Measurements from ENCODE around the gene IFNLR1.

The IFNLR1 gene

DNA sequence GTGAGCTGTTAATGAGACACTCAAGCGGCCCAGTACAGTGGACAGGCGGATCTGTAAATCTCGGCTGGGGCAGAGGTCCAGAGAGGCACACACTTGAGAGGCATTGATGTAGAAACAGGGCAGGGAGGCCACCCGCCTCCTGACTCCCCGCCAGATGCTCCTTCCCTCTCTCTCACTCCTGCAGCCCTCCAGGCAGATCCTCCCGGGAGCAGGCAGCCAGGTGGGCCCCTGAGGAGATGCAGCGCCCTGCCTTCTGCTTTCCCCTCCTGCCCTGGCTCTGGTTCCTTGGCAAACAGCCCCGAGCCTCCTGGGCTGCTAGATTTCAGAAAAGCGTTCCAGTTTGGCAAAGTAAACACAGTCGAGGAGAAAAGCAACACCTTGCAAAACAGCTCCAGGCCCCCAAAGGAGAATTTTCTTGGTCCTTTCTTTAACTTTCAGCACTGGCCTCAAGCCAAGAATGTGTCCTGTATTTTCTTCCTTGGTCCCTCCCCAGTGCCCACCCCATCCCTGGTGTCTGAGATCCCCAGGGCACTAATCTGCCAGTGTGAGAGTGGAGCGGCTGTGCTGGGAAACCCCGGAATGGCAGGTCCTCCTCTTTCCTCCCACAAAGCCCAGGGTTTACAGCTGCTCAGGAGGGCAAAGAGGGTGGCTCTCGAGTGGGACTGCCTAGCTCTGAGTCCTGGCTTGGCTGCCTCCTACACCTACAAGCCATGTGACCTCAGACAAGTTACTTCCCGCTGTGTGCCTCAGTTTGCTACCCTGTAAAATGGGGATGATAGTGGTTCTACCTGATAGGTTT, 29.4 kb upstream of the IFNLR1 start:
- TF ChIP-seq, protein P1, sequence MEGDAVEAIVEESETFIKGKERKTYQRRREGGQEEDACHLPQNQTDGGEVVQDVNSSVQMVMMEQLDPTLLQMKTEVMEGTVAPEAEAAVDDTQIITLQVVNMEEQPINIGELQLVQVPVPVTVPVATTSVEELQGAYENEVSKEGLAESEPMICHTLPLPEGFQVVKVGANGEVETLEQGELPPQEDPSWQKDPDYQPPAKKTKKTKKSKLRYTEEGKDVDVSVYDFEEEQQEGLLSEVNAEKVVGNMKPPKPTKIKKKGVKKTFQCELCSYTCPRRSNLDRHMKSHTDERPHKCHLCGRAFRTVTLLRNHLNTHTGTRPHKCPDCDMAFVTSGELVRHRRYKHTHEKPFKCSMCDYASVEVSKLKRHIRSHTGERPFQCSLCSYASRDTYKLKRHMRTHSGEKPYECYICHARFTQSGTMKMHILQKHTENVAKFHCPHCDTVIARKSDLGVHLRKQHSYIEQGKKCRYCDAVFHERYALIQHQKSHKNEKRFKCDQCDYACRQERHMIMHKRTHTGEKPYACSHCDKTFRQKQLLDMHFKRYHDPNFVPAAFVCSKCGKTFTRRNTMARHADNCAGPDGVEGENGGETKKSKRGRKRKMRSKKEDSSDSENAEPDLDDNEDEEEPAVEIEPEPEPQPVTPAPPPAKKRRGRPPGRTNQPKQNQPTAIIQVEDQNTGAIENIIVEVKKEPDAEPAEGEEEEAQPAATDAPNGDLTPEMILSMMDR (IDR thresholded peaks at IDR 0.05; ENCODE audit: insufficient read depth, low read length, poor library complexity, severe bottlenecking), result no peak
- H3K36me3 ChIP-seq (ENCODE audit: control insufficient read depth, insufficient read depth, low read length), result no peaks in the 10 kb centered on the region
- H3K4me3 ChIP-seq (replicated peaks; ENCODE audit: low read depth, low read length), result no peak overlapping the region
- H3K27me3 ChIP-seq (replicated peaks; ENCODE audit: control insufficient read depth, insufficient read depth, low read length), result no peaks in the 10 kb centered on the region
- DNase-seq (ENCODE audit: extremely low read depth, insufficient read length), result no peak

DNA sequence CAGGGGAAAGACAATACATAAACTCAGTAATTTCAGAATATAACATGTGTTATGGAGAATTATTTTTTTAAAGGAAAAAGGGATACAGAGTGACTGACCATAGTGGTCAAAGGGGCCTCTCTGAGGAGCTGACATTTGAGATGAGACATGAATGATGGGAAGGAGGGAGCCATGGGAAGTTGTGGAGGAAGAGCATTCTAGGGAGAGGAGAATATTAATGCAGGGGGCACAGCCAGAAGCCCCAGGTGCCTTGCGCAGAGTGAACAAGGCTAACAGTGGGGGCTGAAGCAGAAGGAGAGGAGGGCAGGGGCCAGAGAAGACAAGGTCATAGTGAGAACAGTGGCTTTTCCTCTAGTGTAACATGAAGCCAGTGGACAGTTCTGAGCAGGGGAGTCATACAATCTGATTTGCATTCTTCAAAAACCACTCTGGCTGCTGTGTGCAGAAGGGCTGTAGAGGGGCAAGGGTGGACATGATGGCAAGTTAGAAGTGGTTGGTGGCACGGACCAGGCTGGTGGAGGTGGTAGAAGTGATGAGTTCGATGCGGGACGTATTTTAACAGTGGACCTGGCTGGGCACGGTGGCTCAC, 28.2 kb upstream of the IFNLR1 start:
- no peak for DNase-seq (ENCODE audit: extremely low read depth, insufficient read length)
- Histone ChIP-seq H3K4me3 (replicated peaks; ENCODE audit: low read depth, low read length) (no peak overlapping the region), H3K27me3 (replicated peaks; ENCODE audit: control insufficient read depth, insufficient read depth, low read length) (no peaks in the 10 kb centered on the region), H3K36me3 (ENCODE audit: control insufficient read depth, insufficient read depth, low read length) (no peaks in the 10 kb centered on the region)
- TF ChIP-seq, protein P1 (IDR thresholded peaks at IDR 0.05; ENCODE audit: insufficient read depth, low read length, poor library complexity, severe bottlenecking), result no peak

DNA sequence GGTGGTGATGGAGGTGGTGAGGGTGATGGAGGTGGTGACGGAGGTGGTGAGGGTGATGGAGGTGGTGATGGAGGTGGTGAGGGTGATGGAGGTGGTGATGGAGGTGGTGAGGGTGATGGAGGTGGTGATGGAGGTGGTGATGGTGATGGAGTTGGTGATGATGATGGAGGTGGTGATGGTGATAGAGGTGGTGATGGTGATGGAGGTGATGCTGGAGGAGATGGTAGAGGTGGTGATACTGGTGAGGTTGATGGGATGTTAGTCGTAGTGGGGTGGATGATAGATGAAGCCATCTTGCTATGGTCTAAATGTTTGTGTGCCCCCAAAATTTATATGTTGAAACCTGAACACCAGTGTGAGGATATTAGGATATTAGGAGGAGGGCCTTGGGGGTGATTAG, 25.3 kb upstream of the IFNLR1 start:
- TF ChIP-seq, protein P1 (IDR thresholded peaks at IDR 0.05; ENCODE audit: insufficient read depth, low read length, poor library complexity, severe bottlenecking), result no peak
- Histone ChIP-seq H3K27me3 (replicated peaks; ENCODE audit: control insufficient read depth, insufficient read depth, low read length) (no peaks in the 10 kb centered on the region), H3K36me3 (ENCODE audit: control insufficient read depth, insufficient read depth, low read length) (no peaks in the 10 kb centered on the region), H3K4me3 (replicated peaks; ENCODE audit: low read depth, low read length) (no peak overlapping the region)
- DNase-seq (ENCODE audit: extremely low read depth, insufficient read length), result no peak

DNA sequence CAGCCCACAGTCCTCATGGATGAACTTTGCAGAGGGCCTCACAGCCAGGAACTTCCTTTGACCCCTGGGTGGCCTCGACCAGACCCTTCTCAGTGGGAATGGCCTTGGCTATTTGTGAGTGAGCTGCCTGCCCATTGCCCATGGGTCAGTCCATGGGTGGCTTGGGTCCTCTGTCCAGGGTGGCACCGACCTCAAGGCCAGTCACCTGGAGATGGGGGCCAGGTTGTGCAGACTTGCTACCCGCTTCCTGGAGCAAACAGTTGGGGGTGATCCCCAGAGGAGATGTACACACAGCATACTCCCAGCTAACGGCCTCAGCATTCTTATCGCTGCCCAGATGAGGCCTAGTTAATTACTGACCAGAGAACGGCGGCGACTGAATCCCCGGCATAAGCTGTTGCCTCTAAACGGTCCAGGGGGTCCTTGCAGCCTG, 23.1 kb upstream of the IFNLR1 start:
- no peak for DNase-seq (ENCODE audit: extremely low read depth, insufficient read length)
- Histone ChIP-seq H3K4me3 (replicated peaks; ENCODE audit: low read depth, low read length) (no peak overlapping the region), H3K27me3 (replicated peaks; ENCODE audit: control insufficient read depth, insufficient read depth, low read length) (no peaks in the 10 kb centered on the region), H3K36me3 (ENCODE audit: control insufficient read depth, insufficient read depth, low read length) (no peaks in the 10 kb centered on the region)
- TF ChIP-seq, protein P1 (IDR thresholded peaks at IDR 0.05; ENCODE audit: insufficient read depth, low read length, poor library complexity, severe bottlenecking), result no peak

DNA sequence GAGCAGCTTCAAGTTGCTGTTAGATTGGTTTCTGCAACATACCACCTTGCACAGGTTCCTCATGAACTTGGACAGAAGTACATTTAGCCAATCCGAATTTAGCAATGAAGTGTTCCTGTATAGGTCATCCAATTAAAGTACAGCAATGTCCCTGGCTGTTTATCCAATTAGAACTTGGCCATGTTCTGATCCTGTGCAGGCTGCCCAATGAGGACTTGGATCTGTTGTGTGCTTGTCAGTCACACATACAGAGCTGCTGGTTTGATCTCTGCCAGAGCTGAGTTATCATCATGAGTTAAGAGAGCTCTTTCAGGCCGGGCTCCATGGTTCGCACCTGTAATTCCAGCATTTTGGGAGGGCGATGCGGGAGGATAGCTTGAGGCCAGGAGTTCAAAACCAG, 22.0 kb upstream of the IFNLR1 start:
- Histone ChIP-seq H3K27me3 (replicated peaks; ENCODE audit: control insufficient read depth, insufficient read depth, low read length) (no peaks in the 10 kb centered on the region), H3K4me3 (replicated peaks; ENCODE audit: low read depth, low read length) (no peak overlapping the region), H3K36me3 (ENCODE audit: control insufficient read depth, insufficient read depth, low read length) (no peaks in the 10 kb centered on the region)
- TF ChIP-seq, protein P1 (IDR thresholded peaks at IDR 0.05; ENCODE audit: insufficient read depth, low read length, poor library complexity, severe bottlenecking), result no peak
- DNase-seq (ENCODE audit: extremely low read depth, insufficient read length), result no peak
